ENCODE results near the gene IFNK. TPM values are rescaled to one million over a fixed set of nuclear protein-coding genes. Genes with fewer than 3 reads are reported as not detected.

Gene IFNK
- total RNA-seq, 1 donor from 2014 or later: not detected

DNA sequence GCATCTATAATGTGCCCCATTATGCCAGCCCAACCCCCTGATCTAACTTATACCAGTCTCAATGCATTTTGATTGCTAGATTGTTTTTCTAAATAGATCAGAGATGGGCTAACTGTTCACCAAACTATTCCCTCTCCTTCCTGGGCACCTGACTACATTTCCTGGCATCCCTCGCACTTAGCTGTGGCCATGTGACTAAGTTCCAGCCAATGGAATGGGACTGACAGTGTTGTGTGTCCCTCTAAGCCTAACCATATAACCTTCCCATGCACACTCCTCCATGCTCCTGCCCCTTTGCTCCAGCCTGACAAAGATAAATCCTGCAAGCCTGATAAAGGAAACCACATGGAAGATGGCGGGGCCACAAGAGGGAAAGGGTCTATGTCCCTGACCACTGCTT lies 12.3 kb upstream of the IFNK start:
- DNase-seq (ENCODE audit: low spot score): no peak

DNA sequence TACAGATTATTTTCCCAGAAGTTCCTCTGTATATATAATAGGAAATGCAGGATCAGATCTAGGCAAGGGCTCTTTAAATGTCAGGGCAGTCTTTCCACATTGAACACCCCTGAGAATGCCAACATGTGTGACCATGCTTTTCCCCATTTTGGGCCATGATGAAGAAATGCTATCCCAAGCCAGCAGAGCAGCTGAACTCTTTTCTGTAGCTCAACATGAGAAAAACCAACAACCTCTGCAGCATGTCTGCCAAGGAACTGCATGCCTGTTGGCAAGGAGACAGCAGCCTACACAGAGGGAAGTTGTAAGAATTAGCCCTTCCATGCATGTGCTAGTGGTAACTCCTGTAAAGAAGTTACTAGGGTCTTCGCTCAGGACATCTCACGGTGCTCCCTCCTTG lies 9.5 kb upstream of the IFNK start:
- no peak for DNase-seq (ENCODE audit: low spot score)

DNA sequence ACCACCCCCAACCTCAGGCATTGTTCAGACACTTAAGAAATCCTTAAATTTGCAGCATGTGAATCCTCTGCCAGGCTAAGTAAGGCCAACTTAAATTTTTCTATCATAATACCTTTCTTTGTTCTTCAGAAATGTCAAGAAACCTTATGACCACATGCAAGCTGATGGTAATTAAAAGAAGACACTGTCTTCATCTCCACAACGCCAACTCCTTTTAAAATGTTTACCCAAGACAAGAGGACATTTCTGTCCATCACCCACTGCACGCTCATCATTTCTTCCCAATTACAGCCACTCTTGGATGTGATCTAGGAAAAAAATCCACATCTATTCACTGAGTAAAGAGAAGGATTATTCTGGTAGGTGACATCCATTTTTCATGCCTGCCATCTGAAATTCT lies 6.1 kb upstream of the IFNK start:
- no peak for DNase-seq (ENCODE audit: low spot score)

DNA sequence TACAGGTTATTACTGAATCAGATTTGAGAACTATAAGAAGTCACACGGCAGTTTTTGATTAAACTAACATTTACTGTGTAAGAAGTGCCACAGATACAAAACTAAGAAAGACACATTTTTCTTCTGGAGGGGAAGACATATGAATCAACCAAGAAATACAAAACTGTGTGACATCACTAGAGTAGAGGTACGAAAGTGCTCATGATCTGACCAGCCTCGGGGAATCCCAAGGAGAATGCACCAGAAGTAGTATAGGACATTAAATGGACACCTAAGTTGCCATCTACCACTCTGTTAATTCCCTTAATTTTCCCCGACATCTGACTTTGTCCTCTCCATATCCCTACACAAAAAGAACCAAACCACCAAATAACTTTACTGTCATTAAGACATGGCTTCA lies 5.3 kb upstream of the IFNK start:
- DNase-seq (ENCODE audit: low spot score): no peak

DNA sequence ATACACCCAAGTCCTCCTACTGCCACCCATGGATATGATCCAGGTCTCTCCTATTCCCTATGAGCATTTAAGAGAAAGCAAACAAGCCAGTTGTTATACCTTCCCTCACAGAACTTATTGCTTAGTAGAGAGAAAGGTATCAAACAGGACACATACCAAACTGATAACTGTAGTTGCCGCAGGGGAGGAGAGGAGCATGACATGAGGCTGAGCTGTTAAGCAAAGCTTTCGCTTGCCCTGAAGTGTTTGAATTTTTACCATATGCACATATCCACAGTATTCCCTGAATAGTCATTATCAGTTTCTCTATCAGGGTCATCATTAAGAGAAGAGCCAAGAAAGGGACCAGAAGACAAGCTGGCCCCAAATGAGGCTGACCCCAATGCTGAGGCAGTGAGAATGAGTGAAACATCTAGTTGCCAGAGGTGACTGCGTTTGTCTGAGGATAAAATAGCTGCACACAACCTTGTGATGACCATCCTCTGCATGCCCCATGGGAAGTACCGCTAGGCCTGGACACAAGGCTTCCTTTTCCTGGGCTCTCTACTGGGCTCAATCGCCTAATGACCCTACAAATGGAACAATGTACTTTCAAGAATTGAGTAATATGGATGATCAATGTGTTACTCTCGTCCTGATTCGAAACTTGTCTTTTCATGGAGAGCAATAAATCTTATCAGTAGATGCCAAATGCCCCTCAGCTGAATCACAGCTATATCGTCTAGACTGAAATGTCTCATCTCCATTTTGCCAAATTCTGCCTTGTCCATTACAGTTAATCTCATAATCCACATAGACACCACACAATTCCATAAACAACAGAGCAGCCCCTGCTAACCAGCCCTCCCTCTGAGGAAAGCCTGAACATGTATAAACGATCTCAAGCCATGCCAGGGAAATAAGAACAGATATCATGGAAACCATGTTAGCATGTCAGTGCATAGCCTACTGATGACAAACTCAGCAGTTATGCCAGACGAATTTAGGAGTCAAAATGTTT lies 4.3 kb upstream of the IFNK start:
- no peak for DNase-seq (ENCODE audit: low spot score)

DNA sequence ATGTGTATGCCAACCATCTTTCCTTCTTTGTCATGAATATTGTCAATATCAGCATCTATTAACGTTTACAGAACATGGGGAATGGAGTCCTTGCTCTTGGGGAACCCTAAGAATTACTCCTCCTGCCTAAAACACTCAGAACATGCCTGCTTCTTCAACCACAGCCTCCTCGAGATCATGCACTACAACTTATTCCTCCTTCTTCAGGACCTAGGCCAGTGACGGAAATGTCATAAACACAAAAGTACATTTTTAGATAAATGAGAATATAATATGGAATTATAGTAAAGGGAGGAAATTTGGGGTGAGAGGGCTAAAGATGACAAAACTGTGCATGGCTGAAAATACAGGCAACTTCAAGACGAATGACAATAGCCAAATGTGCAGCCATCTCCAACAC lies 3.1 kb upstream of the IFNK start:
- DNase-seq (ENCODE audit: low spot score): no peak

DNA sequence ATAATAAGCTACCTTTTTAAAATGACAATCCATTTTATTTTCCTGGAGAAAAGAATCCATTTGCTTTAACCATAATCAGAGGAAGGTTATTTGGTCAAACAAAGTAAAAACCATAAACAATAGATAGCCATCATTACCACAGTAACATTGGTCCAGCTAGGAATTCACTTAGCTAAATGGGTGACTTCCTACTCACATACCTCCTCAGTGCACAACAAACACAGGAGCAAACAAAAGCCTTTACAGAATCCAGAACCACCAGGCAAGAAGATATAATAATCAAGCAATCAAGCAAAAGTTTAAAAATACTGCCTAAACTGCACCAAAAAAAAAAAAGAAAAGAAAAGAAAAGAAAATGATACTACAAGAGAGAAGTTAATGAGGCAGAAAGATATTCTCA lies 949 bp upstream of the IFNK start:
- DNase-seq (ENCODE audit: low spot score): no peak

DNA sequence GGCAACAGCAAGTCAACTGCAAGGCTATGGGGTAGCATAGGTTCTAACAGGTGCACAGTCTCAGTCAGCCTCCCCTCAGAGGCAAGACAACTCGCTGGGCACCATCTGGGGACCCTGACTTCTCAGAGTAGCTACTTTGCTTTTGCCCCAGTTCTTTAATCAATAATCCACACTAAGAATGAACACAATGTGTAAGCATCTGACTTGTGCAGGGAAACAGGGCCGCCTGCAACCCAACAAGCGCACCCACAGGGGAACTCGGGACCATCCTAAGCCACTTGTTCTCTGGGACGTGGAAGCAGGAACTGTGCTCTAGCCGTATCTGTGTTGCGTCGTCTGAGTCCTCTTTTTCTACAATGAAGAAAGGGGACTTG lies 3.6 kb downstream of the IFNK start:
- no peak for DNase-seq (ENCODE audit: low spot score)

DNA sequence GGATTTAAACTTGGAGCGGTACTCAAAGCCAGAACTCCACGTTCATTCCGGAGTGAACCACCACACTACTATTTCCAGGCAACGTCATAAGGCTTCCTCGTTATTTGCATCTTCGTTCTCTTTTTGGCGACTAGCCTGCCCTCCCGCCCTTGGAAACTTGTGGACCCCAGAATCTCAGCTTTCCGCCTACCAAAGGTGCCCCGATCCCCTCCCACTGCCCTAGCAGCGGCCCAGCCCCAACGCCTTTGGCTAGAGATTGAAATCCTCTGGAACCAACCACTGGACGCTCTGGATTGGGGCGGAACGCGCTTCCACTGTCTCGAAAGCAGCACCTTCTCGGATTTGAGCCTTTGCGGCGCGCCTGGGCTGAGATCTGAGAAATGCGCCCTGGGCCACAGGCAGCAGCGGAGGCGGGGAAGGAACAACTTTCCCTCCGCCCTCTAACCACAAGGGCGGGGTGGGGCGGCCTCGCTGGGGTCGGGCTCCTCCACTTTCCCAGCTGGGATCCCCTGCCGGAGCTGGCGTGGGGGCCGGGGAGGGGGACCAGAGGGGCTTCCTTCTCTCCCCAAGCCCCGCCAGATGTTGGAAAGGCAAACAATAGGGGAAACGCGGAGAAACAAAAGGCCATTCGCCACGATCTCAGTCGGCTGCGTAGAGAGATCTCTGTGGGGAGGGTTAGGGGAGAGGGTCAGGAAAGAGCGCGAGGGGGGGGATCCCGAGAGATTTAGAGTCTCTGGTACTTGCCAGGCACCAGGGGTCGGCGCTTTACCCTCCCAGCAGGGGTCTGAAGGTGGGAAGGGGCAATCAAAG lies 4.2 kb downstream of the IFNK start:
- DNase-seq (ENCODE audit: low spot score): peak; percentile 92

DNA sequence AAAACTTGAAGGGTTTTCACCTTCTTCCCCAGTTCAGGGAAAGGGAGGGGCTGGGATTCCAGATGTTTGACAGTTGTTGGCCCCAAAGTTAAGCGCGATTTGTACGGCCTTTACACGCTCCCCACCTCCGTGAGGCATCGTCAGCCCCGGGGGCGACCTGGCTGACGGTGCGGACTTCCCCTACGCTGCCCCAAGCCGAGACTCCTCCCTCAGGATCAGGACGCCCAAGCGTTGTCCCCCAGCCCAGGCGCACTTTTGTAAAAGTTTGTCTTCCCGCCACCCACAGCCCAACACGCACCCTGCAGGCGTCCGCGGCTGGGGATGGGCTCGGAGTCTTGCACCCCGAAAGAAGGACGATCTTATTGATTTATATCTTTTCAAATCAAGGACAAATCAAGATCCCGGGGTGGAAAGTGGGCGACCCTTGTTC lies 4.8 kb downstream of the IFNK start:
- peak; percentile 90 for DNase-seq (ENCODE audit: low spot score)

DNA sequence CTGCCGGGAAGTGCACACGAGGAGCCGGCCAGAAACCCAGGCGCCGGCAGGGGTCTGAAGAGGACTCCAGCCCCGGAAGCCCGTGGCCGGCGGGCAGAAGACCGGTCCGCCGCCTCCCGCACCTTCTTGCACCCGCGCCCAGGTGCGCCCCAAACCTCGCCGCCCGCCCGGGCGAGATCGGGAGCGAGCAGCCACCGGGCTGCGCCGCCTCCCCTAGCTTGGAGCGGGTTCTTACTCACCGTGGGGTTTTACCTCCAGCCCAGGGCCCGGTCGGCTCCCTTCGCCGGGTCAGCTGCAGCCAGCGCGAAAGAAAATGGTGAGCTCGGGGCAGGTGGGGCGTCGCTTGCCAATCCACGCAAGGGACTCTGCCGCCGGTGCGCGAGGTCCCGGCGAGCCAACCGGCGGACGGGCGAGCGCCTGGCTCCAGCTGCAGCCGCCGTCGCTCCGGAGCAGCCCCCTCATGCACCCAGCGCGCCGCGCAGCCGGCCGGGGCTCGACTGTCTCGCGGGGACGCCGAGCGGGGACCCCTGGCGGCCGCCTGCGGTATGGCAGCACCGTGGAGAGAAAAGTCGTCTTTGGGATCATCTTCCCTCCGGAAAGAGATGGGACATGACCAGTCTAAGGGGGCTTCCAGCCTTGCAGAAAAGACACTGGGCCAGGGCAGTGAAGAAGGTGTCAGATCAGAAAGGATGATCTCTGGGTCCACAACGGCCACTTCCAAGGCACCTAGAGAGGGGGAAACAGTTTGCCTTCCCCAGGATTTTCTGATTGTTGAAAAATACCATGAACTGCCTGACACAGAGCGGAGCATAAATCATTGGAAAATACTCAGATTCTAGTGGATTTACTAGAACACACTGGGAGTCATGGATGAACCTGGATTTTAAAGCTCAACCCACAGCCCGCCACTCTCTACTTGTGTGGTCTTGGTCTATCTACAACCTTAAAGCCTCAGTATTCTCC lies 5.5 kb downstream of the IFNK start, which contains the start of gene MOB3B:
TSS of gene MOB3B (minus strand) at position 499 of the 963 bp plus-strand sequence. CDS start 74,264 bp downstream, outside the sequence.
- peak; percentile 95 for DNase-seq (ENCODE audit: low spot score)

DNA sequence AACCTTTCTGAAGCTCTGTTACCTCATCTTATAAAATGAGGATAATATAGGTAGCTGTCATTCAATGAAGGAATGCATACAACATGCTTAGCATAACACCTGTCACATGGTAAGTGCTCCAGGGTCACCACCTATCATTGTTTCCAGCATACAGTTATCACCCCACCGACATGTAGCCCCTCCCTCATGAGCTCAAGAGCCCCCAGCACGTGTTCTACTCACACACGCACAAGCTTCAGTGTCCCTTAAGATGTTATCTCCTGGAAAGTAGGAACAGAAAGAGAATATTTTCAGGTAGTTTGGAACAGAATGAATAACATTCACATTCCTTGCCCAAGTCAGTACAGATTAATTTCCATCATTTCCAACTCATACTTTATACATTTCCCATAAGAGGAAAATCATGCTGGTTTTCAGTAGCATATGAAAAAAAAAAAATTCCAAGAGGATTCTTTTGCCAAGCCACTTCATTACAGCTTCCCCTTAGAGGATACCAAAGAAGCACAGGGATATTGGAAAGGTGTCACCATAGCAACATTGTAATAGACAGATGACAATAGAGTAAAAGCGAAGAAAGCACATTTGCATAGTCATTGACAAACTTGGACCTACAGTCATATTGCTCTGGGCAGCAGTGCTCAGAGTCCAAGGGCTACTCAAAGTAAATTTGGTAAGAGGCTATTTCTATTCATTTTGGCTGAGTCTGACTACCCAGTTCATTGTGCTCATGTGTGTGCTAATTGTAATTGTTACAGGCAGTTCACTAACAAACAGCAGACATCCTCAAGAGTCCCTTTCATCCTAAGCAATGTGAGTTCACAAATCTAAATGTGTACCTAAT lies 7.0 kb downstream of the IFNK start:
- no peak for DNase-seq (ENCODE audit: low spot score)

DNA sequence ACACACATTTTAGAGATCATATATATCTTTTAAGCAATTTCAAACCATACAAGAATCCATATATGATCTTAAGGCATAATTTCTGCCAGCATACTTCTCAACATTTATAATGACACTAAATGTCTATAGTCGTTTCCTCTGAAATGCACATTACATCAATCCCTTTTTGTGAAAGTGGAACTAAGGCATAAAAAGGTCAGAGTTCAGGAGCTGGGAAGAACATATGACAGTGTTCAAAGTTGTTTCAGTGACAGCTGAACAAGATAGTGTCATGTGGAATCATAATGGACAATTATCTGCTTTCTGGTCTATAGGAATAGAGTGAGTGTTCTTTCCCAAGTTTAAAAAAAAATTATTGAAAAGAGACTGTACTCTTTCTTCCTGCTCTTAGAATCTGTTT lies 8.0 kb downstream of the IFNK start:
- DNase-seq (ENCODE audit: low spot score): no peak

DNA sequence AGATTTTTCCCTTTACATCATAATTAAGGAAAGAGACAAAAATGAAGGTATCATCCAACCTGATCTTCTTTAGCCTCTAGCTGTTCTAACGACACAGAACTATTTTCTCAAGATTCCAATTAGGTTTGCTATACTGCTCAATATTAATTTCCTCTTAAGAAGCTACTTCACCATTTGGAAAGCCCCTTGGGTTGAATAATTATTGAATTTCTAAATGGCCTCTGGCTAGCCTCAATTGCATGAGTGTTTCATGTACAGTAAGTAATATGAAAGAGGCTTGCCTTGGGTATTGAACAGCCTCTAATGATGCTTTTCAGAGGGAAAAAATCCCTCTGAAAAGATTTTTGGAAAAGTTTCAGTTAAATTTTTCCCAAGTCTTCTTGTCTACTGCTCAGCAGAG lies 9.2 kb downstream of the IFNK start:
- DNase-seq (ENCODE audit: low spot score): no peak

DNA sequence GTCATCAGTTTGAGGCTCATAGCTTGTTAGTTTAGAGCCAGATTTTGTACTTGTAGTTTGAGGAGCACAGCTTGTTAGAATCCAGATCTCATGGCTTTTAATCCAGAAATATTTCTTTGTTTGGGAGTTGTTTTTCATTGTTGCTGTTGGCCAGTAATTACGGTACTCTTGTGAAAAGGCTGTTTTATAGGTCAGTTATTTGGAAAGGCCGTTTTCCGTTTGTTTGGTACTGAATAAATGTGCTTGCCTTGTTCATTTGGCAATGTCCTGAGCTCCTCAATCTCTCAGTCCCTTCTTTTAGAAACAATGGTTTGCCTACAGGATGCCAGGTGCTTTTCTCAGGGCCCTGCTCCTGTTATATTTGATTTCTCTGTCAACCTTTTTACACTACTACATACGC lies 10.0 kb downstream of the IFNK start:
- no peak for DNase-seq (ENCODE audit: low spot score)

DNA sequence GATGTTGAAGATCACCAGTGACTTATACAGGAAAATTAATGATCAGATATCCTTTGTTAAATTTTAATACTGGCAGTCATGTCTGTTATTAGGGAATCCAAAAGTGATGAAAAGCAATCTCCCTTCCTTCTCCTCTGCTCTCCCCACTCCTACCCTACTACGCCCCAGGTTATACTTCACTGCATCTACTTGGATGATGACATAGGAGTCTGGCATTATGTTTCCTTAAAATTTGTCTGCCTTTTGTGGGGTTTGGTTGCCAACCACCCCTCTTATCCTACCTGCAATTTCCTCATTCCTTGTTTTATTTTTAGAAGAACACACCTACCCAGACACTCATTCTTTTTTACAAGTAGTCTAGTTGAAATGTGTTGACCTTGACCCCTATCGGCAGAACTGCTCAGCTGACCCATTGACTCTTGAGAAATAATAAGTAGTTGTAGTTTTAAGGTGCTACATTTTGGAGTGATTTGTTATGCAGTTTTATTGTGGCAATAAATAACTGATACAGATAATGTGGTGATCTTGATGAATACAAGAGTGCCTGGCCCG lies 10.6 kb downstream of the IFNK start:
- no peak for DNase-seq (ENCODE audit: low spot score)

DNA sequence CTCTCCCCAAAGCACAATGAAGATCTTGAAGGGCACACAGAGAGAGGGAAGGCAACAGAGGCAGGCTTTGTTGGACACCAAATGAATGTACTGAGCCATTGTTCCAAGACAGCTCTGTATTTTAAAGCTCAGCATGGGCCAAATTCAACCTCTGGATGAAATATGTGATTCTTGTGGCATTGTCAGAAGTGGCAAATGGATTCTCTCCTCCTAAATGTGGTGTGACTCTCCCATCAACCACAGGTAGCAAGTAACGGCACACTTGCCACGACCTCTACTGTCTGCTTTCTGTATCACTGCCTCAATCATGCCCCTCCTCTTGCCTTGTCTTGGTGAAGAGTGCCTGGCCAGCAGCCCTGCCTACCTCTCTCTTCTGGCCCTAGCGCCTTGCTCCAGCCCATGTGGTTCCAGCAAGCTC lies 11.6 kb downstream of the IFNK start:
- DNase-seq (ENCODE audit: low spot score): no peak

DNA sequence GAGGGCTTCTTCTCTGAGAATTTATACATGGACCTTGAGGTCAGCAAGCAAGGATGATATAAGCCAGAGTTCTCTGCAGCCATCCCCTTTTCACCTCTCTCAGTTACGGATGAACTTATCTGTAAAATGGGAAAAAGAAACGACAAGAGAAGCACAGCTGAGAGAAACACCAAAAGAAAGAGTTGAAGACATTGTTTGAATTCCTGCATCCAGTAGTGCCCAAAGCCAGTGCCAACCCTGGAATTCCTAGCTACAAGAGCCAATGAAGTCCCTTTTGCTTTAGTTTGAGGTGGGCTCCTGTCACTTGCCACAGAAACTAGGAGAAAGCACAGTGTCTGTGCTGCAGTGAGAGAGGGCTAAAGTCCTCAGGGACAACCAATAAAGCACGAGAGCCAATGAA lies 12.1 kb downstream of the IFNK start:
- DNase-seq (ENCODE audit: low spot score): no peak

DNA sequence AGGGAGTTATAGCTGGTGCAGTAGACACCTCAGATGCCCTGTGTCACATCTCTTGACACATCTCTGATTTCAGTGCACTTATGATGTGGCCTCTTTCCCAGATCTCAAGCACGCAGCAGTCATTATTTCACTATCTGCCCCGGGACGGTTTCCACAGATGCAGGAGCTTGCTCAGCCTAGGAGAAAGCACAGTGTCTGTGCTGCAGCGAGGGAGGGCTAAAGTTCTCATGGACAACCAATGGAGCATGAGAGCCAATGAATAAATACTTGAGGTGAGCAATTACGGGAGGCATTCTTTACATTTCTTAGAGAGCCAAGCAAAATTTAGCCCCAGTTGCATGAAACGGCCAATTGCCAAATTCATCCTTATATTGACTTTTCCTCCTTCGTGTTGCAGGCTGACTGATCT lies 12.9 kb downstream of the IFNK start:
- no peak for DNase-seq (ENCODE audit: low spot score)

DNA sequence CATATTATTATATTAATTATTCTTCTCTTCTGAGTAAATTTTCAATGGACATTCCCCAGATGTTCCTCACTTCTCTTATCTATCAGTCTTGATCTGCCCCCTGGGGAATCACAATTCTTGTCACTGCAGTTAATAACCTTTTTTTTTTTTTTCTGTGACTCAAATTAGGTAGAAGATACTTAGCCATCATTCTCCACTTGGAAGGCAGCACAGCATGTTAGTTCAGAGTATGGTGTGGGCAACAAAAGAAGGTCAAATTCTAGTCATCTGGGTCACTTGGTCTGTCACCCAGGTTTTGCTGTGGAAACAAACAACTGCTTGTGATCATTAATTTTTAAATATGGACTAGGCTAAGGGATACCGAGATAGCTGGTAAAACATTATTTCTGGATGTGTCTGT lies 13.7 kb downstream of the IFNK start:
- DNase-seq (ENCODE audit: low spot score): no peak

Data from mesenteric fat pad (tissue), 1 donor.